Trophoblast cell (in vitro differentiated cells and primary cell): ENCODE data around the gene ABR.

Experiments used
- DNase-seq, 2 donors: peaks; one replicate each; pipeline ENCODE4 v3.0.0-alpha.2; 2016
- H2AFZ ChIP-seq: 2 replicates; pipeline ENCODE4 v1.6.1; 2013; ENCODE audit warnings: low read length, moderate library complexity, mild to moderate bottlenecking; ENCODE audit not compliant: insufficient read depth, poor library complexity
- H2AK5ac ChIP-seq: 2 replicates; pipeline ENCODE4 v1.6.1; 2013; ENCODE audit warnings: mild to moderate bottlenecking, low read length
- H2BK120ac ChIP-seq: 2 replicates; pipeline ENCODE4 v1.6.1; 2013; ENCODE audit warnings: low read length, mild to moderate bottlenecking, moderate library complexity; ENCODE audit not compliant: insufficient read depth, poor library complexity
- H2BK12ac ChIP-seq: 2 replicates; pipeline ENCODE4 v1.6.1; 2013; ENCODE audit warnings: mild to moderate bottlenecking, low read length, moderate library complexity
- H2BK5ac ChIP-seq: 2 replicates; pipeline ENCODE4 v1.6.1; 2013; ENCODE audit warnings: low read length, low read depth, moderate library complexity, mild to moderate bottlenecking; ENCODE audit not compliant: poor library complexity
- H3K14ac ChIP-seq: 2 replicates; pipeline ENCODE4 v1.6.1; 2013; ENCODE audit warnings: mild to moderate bottlenecking, low read length
- H3K18ac ChIP-seq: 2 replicates; pipeline ENCODE4 v1.6.1; 2013; ENCODE audit warnings: mild to moderate bottlenecking, low read length
- H3K23ac ChIP-seq: 2 replicates; pipeline ENCODE4 v1.6.1; 2013; ENCODE audit warnings: low read length
- H3K27ac ChIP-seq: 2 replicates; pipeline ENCODE4 v1.5.1; 2013; ENCODE audit warnings: low read depth, mild to moderate bottlenecking, inconsistent platforms, low read length, moderate library complexity
- H3K27me3 ChIP-seq: 2 replicates; pipeline ENCODE4 v1.6.1; 2013; ENCODE audit warnings: inconsistent platforms, mild to moderate bottlenecking, low read length, moderate library complexity; ENCODE audit not compliant: insufficient read depth
- H3K36me3 ChIP-seq, 2 experiments: 1 replicate in 1 of 2; 2 replicates in 1 of 2; pipeline ENCODE4 v1.6.1; 2013; ENCODE audit warnings: low read length in 2 of 2, mild to moderate bottlenecking in 2 of 2, moderate library complexity in 1 of 2; ENCODE audit not compliant: insufficient read depth in 2 of 2, control insufficient read depth in 1 of 2
- H3K4ac ChIP-seq: 2 replicates; pipeline ENCODE4 v1.6.1; 2013; ENCODE audit warnings: low read depth, mild to moderate bottlenecking, low read length, moderate library complexity
- H3K4me1 ChIP-seq, 2 experiments: 1 replicate in 1 of 2; 2 replicates in 1 of 2; pipeline ENCODE4 v1.6.1; 2013; ENCODE audit warnings: low read length in 2 of 2, mild to moderate bottlenecking in 2 of 2, moderate library complexity in 1 of 2; ENCODE audit not compliant: insufficient read depth in 2 of 2, control insufficient read depth in 1 of 2
- H3K4me2 ChIP-seq: 2 replicates; pipeline ENCODE4 v1.6.1; 2013; ENCODE audit warnings: inconsistent platforms, mild to moderate bottlenecking, low read length, moderate library complexity
- H3K4me3 ChIP-seq: 2 replicates; pipeline ENCODE4 v1.5.1; 2013; ENCODE audit warnings: mild to moderate bottlenecking, low read depth, low read length, inconsistent platforms
- H3K79me1 ChIP-seq: one replicate; pipeline ENCODE4 v1.6.1; 2013; ENCODE audit warnings: low read length
- H3K79me2 ChIP-seq: 2 replicates; pipeline ENCODE4 v1.6.1; 2013; ENCODE audit warnings: low read length, mild to moderate bottlenecking; ENCODE audit not compliant: control insufficient read depth, insufficient read depth, poor library complexity
- H3K9ac ChIP-seq: 2 replicates; pipeline ENCODE4 v1.6.1; 2013; ENCODE audit warnings: mild to moderate bottlenecking, low read length
- H3K9me3 ChIP-seq: 2 replicates; pipeline ENCODE4 v1.6.1; 2013; ENCODE audit warnings: low read depth, mild to moderate bottlenecking, control low read depth, inconsistent platforms, low read length; ENCODE audit not compliant: insufficient read depth
- H4K12ac ChIP-seq: 2 replicates; pipeline ENCODE4 v1.6.1; 2013; ENCODE audit warnings: low read depth, mild to moderate bottlenecking, low read length, moderate library complexity
- H4K8ac ChIP-seq: 2 replicates; pipeline ENCODE4 v1.6.1; 2013; ENCODE audit warnings: low read depth, mild to moderate bottlenecking, low read length, moderate library complexity
- H4K91ac ChIP-seq: one replicate; pipeline ENCODE4 v1.6.1; 2013; ENCODE audit warnings: low read depth, mild to moderate bottlenecking, low read length, moderate library complexity
- WGBS: extraction: QIAGEN DNeasy Blood & Tissue Kit; methylation state at CpG from one replicate; pipeline ENCODE4 v1.1.7; 2013; ENCODE audit warnings: missing lambda C conversion rate; ENCODE audit not compliant: insufficient read length, insufficient coverage; ENCODE audit errors: extremely low coverage; 5-methylcytosine and 5-hydroxymethylcytosine counted together

ABR gene

DNA sequence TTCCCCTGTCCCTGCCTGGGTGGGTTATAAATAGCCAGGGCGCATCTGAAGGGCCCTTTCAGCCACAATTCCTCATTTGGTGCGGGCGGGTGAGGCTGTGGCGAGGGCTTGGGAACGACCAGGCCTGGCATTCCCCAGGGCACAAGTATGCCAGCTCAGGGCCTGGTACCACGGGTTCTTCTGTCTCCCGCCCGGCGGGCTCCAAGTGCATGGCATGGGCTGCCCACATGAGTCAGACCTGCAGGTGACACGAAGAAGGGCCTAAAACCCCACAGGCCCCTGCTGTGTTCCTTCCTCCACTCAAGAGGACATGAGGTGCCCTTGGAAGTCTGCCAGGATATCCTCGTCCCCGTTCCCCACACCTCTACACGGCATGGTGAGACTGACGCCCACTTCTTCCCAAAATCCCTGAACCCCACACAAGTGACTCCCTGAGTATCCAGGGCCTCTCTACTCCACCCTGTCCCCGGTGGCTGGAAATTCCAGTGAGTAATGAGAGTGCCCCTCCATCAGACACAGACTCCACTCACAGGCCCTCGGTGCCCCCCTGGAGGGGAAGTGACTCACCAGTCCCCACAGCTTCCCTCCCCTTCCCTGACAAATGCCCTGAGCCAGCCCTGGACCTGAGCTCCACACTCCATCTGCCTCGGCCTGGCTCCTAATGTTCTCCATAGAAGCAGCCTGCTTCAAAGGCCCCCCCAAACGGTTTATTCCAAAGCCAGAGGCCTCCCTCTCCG lies 68.8 kb downstream of the ABR start:
- Histone ChIP-seq H3K79me2 (peaks cover 11% of the 10 kb centered on the region), H3K4me1 (peaks cover 37 to 41% of the 10 kb centered on the region in 2 experiments), H3K4me3 (no peak overlapping the region), H2AK5ac (peak overlapping the region; percentile 54), H2BK5ac (peak overlapping the region; percentile 4), H3K23ac (no peak overlapping the region), H3K36me3 (peaks cover 4 to 6% of the 10 kb centered on the region in 2 experiments), H3K27ac (peak overlapping the region; percentile 20), H3K9ac (no peak overlapping the region), H3K9me3 (peaks cover 2% of the 10 kb centered on the region), H3K14ac (no peak overlapping the region), H3K79me1 (peaks cover 21% of the 10 kb centered on the region), H2BK12ac (peak overlapping the region; percentile 37), H3K4me2 (no peak overlapping the region), H4K91ac (peak overlapping the region; percentile 99), H4K8ac (no peak overlapping the region), H3K27me3 (no peaks in the 10 kb centered on the region), H2AFZ (no peak overlapping the region), H3K18ac (peak overlapping the region; percentile 56), H2BK120ac (peak overlapping the region; percentile 79), H3K4ac (no peak overlapping the region), H4K12ac (no peak overlapping the region)
- no CpG with 5 or more reads among the region's 19 CpGs for WGBS
- DNase-seq: peak; percentile 47 to 50

DNA sequence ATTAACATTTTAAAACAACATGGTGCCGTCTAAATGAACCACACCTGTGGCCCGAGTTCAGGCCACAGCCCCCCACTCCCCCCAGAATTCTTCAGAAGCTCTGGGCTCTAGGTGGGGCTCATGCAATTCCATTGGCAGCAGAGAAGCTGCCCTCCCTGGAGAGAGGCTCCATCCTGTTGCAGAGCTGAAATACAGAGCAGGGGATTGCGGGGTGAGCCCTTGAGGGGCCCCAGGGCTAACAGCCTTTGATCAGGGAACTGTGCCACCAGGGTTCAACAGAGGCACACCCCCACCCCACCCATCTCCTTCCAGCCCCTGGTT lies 69.3 kb downstream of the ABR start:
- Histone ChIP-seq H3K79me2 (peaks cover 11% of the 10 kb centered on the region), H3K18ac (peak overlapping the region; percentile 56), H3K4me1 (peaks cover 37 to 41% of the 10 kb centered on the region in 2 experiments), H3K14ac (no peak overlapping the region), H2BK5ac (no peak overlapping the region), H4K8ac (no peak overlapping the region), H2BK12ac (peak overlapping the region; percentile 37), H2BK120ac (peak overlapping the region; percentile 79), H3K4ac (no peak overlapping the region), H3K4me2 (no peak overlapping the region), H2AK5ac (no peak overlapping the region), H3K79me1 (peaks cover 21% of the 10 kb centered on the region), H3K9me3 (peaks cover 2% of the 10 kb centered on the region), H3K36me3 (peaks cover 4 to 6% of the 10 kb centered on the region in 2 experiments), H4K91ac (peak overlapping the region; percentile 99), H3K27me3 (no peaks in the 10 kb centered on the region), H3K4me3 (no peak overlapping the region), H4K12ac (no peak overlapping the region), H3K27ac (no peak overlapping the region), H3K9ac (no peak overlapping the region), H3K23ac (no peak overlapping the region), H2AFZ (no peak overlapping the region)
- WGBS: no CpG with 5 or more reads among the region's 3 CpGs
- no peak for DNase-seq

DNA sequence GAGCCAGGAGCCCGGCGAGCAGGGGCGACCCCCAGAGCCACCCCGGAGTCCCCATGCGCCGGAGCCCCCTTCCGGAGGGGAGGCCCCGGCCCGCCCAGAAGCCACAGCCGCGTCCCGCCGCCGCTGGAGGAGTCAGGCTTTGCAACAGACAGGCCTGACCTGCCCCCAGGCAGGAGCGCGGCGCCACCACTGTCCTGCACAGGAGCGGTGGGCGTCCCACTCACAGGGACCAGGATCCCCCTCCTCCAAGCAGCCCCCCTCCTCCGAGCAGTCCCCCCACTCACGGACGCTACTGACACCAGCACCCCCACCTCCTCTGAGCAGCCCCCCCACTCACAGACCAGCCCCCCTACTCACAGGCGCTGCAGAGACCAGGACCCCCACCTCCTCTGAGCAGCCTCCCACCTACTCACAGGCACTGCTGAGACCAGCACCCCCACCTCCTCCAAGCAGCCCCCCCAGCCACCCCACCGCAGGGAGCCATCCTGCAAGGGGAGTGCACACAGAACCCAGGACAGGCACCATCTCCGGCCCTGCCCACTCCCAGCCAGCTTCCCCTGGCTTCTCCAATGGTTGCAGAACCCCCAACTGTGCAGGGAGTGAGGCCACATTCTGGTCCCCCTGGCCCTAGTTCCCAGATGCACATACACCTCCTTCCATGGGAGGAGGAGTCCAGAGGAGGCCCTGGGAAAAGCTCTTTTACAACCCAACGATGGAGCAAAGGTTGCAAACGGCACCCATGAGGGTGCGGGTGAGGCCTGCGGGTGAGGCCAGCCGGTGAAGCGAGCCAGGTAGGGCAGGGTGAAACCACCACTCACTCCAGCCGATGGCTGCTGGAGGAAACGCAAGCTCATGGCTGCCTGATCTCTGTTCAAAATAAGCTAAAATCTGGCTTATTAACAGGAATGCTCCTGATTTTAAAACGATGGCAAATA lies 69.9 kb downstream of the ABR start:
- peak overlapping the region; percentile 90 for H3K18ac ChIP-seq
- peaks cover 31 to 36% of the 10 kb centered on the region in 2 experiments for H3K4me1 ChIP-seq
- H2AFZ ChIP-seq: peak overlapping the region; percentile 90
- peaks cover 11% of the 10 kb centered on the region for H3K79me2 ChIP-seq
- H3K27me3 ChIP-seq: no peaks in the 10 kb centered on the region
- H3K23ac ChIP-seq: no peak overlapping the region
- H2BK5ac ChIP-seq: peak overlapping the region; percentile 86
- peak overlapping the region; percentile 13 for H2BK12ac ChIP-seq
- peaks cover 21% of the 10 kb centered on the region for H3K79me1 ChIP-seq
- H3K9ac ChIP-seq: peak overlapping the region; percentile 17
- peak overlapping the region; percentile 61 for H2AK5ac ChIP-seq
- peak overlapping the region; percentile 67 for H3K4me2 ChIP-seq
- peak overlapping the region; percentile 99 for H4K91ac ChIP-seq
- peak in 1 of 2 donors; percentile 29 for DNase-seq
- peak overlapping the region; percentile 94 for H3K4ac ChIP-seq
- peak overlapping the region; percentile 97 for H3K14ac ChIP-seq
- H3K36me3 ChIP-seq: peaks cover 4 to 6% of the 10 kb centered on the region in 2 experiments
- peaks cover 2% of the 10 kb centered on the region for H3K9me3 ChIP-seq
- no CpG with 5 or more reads among the region's 34 CpGs for WGBS
- H3K4me3 ChIP-seq: peak overlapping the region; percentile 73
- H4K12ac ChIP-seq: peak overlapping the region; percentile 88
- peak overlapping the region; percentile 98 for H4K8ac ChIP-seq
- H3K27ac ChIP-seq: peak overlapping the region; percentile 71
- peak overlapping the region; percentile 93 for H2BK120ac ChIP-seq

DNA sequence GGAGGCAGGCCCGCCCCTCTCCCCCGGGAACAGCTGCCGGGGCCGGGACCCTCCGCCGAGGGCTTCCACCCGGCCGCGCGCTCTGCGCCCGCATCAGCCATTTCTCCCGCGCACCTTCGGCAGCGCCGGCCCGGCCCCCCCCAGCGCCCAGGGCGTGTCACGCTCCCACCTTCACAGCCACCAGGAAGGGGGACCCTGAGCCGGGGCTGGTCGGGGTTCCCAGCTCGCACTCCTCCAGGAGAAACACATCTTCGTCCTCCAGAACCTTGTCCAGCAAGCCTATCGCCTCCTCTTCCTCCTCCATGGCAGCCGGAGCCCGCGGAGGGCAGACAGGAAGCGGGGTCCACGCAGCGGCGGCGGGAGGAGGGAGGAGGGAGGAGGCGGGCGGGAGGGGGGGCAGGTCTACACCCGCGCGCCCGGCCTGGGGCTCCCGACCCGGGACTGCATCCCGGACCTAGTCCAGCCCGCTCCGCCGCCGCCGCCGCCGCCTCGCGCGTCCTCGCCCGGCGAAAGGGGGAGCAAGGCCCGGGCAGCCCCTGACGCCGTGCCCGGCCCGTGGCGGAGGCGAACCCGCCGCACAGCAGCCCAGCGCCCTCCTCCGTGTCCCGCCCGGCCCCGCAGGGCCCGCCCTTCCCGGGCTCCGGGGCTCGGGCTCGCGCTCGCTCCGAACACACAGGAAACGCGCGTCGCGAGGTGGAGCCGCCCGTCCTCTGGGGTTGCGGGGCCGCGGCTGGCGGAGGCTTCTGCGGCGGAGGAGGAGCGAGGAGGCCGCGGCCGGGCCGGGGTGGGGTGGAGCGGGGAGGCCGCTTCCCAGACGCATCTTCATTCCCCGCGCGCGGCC lies 70.8 kb downstream of the ABR start:
- WGBS: no CpG with 5 or more reads among the region's 103 CpGs
- H3K79me1 ChIP-seq: peaks cover 21% of the 10 kb centered on the region
- peak overlapping the region; percentile 47 for H2BK12ac ChIP-seq
- H3K79me2 ChIP-seq: peaks cover 11% of the 10 kb centered on the region
- no peaks in the 10 kb centered on the region for H3K27me3 ChIP-seq
- peak; percentile 29 to 48 for DNase-seq
- H3K9ac ChIP-seq: peak overlapping the region; percentile 80
- peak overlapping the region; percentile 94 for H3K4ac ChIP-seq
- peak overlapping the region; percentile 97 for H4K12ac ChIP-seq
- peaks cover 2% of the 10 kb centered on the region for H3K9me3 ChIP-seq
- peak overlapping the region; percentile 86 for H2BK5ac ChIP-seq
- peak overlapping the region; percentile 71 for H3K27ac ChIP-seq
- peak overlapping the region; percentile 73 for H3K4me3 ChIP-seq
- H2AK5ac ChIP-seq: peak overlapping the region; percentile 72
- no peak overlapping the region for H3K23ac ChIP-seq
- peaks cover 4 to 6% of the 10 kb centered on the region in 2 experiments for H3K36me3 ChIP-seq
- H3K18ac ChIP-seq: peak overlapping the region; percentile 93
- H3K14ac ChIP-seq: peak overlapping the region; percentile 97
- H4K8ac ChIP-seq: peak overlapping the region; percentile 98
- peak overlapping the region; percentile 67 for H3K4me2 ChIP-seq
- H3K4me1 ChIP-seq: peaks cover 28 to 34% of the 10 kb centered on the region in 2 experiments
- peak overlapping the region; percentile 99 for H4K91ac ChIP-seq
- H2AFZ ChIP-seq: peak overlapping the region; percentile 90
- H2BK120ac ChIP-seq: peak overlapping the region; percentile 93
